ENCODE measurements around the gene PTMS. TPM values are rescaled to one million over a fixed set of nuclear protein-coding genes. Genes with fewer than 3 reads are reported as not detected.

PTMS gene
- total and polyA plus RNA-seq, 2 donors from 2014 or later = 269 to 590 TPM

DNA sequence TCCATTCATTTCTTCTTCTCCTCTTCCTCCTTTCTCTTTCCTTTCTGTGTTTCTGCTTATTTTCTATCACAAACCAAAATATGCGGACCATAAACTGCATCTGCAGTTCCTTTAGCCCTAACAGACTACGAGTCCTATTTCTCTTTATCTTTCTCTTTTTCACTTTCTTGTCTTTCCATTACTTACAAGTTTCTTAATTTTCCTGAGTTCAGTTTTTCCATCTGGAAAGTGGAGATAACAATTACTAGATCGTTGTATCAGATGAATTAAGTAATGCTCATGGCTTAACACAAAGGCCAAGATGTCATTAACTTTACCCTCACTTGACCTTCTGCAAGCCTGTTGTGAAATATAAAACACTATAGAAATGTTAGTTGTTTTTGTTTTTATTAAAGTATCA is 43.3 kb upstream of the PTMS start:
- Histone ChIP-seq H3K4me3 (ENCODE audit: low read length in 3 of 3) (no peak overlapping the region), H3K27me3 (ENCODE audit: control insufficient read depth, insufficient read depth, low read length) (no peaks in the 10 kb centered on the region), H3K27ac (ENCODE audit: low read depth in 2 of 2, low read length in 2 of 2) (no peak overlapping the region), H3K9me3 (ENCODE audit: control insufficient read depth in 2 of 3, insufficient read depth in 1 of 3, low read length in 3 of 3) (no peaks in the 10 kb centered on the region), H3K9ac (ENCODE audit: low read length in 3 of 3) (no peak overlapping the region), H3K4me1 (ENCODE audit: control insufficient read depth in 2 of 3, insufficient read depth in 2 of 3, low read depth in 1 of 3, low read length in 3 of 3) (peaks cover 0 to 9% (median 4%) of the 10 kb centered on the region in 3 donors), H3K36me3 (ENCODE audit: control insufficient read depth in 2 of 3, insufficient read depth in 3 of 3, low read length in 3 of 3) (no peaks in the 10 kb centered on the region)
- intact Hi-C loops (cut with DNase I) = no loop called here
- no peak for DNase-seq
- TF ChIP-seq, protein P1, sequence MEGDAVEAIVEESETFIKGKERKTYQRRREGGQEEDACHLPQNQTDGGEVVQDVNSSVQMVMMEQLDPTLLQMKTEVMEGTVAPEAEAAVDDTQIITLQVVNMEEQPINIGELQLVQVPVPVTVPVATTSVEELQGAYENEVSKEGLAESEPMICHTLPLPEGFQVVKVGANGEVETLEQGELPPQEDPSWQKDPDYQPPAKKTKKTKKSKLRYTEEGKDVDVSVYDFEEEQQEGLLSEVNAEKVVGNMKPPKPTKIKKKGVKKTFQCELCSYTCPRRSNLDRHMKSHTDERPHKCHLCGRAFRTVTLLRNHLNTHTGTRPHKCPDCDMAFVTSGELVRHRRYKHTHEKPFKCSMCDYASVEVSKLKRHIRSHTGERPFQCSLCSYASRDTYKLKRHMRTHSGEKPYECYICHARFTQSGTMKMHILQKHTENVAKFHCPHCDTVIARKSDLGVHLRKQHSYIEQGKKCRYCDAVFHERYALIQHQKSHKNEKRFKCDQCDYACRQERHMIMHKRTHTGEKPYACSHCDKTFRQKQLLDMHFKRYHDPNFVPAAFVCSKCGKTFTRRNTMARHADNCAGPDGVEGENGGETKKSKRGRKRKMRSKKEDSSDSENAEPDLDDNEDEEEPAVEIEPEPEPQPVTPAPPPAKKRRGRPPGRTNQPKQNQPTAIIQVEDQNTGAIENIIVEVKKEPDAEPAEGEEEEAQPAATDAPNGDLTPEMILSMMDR (IDR thresholded peaks at IDR 0.05; ENCODE audit: borderline replicate concordance, extremely low read depth, insufficient read depth) = no peak
- no peak for FAIRE-seq

- DNase-seq (peak; percentile 98 to 99 (median 99)), FAIRE-seq (peak; percentile 92)
- Histone ChIP-seq H3K4me1 (ENCODE audit: control insufficient read depth in 2 of 3, insufficient read depth in 2 of 3, low read depth in 1 of 3, low read length in 3 of 3) (peaks cover 0 to 9% (median 4%) of the 10 kb centered on the region in 3 donors), H3K9me3 (ENCODE audit: control insufficient read depth in 2 of 3, insufficient read depth in 1 of 3, low read length in 3 of 3) (no peaks in the 10 kb centered on the region), H3K4me3 (ENCODE audit: low read length in 3 of 3) (peak within 1 kb of the TSS; percentile 79 to 96 (median 86)), H3K36me3 (ENCODE audit: control insufficient read depth in 2 of 3, insufficient read depth in 3 of 3, low read length in 3 of 3) (peaks cover 1 to 9% (median 4%) of the 10 kb centered on the region in 3 donors), H3K27ac (ENCODE audit: low read depth in 2 of 2, low read length in 2 of 2) (peak within 1 kb of the TSS; percentile 66 to 88), H3K27me3 (ENCODE audit: control insufficient read depth, insufficient read depth, low read length) (no peaks in the 10 kb centered on the region), H3K9ac (ENCODE audit: low read length in 3 of 3) (peak within 1 kb of the TSS; percentile 26 to 84 (median 72))
- intact Hi-C loops (cut with DNase I) = no loop called here
- TF ChIP-seq, protein P1 (IDR thresholded peaks at IDR 0.05; ENCODE audit: borderline replicate concordance, extremely low read depth, insufficient read depth) = no peak
Measured at GRCh38 chr12:6723607-6724408, 42.4 kb upstream of the PTMS start, which contains the start of gene COPS7A. Gene COPS7A (plus strand): TSS chr12:6724046. CDS start chr12:6724657, 611 bp downstream.

GRCh38 chr12:6724409-6724797 is 41.8 kb upstream of the PTMS start:
- TF ChIP-seq, protein P1 (IDR thresholded peaks at IDR 0.05; ENCODE audit: borderline replicate concordance, extremely low read depth, insufficient read depth) = no peak
- no peaks in the 10 kb centered on the region for H3K9me3 ChIP-seq (ENCODE audit: control insufficient read depth in 2 of 3, insufficient read depth in 1 of 3, low read length in 3 of 3)
- H3K9ac ChIP-seq (ENCODE audit: low read length in 3 of 3) = peak overlapping the region; percentile 0 to 84 (median 72)
- intact Hi-C loops (cut with DNase I) = no loop called here
- no peaks in the 10 kb centered on the region for H3K27me3 ChIP-seq (ENCODE audit: control insufficient read depth, insufficient read depth, low read length)
- no peak for FAIRE-seq
- H3K4me3 ChIP-seq (ENCODE audit: low read length in 3 of 3) = peak overlapping the region; percentile 79 to 96 (median 86)
- H3K27ac ChIP-seq (ENCODE audit: low read depth in 2 of 2, low read length in 2 of 2) = peak overlapping the region; percentile 66 to 88
- peaks cover 4 to 14% (median 5%) of the 10 kb centered on the region in 3 donors for H3K36me3 ChIP-seq (ENCODE audit: control insufficient read depth in 2 of 3, insufficient read depth in 3 of 3, low read length in 3 of 3)
- DNase-seq = peak in 3 of 5 donors; percentile 32 to 76 (median 49)
- H3K4me1 ChIP-seq (ENCODE audit: control insufficient read depth in 2 of 3, insufficient read depth in 2 of 3, low read depth in 1 of 3, low read length in 3 of 3) = peaks cover 0 to 9% (median 4%) of the 10 kb centered on the region in 3 donors

All from kidney (tissue), 14 donors.